GM19193 (cell line): Measurements from ENCODE around the gene NECAB2.

Experiments used
- POLR2A ChIP-seq: IDR thresholded peaks from 4 replicates; pipeline ENCODE4 v1.6.1; 2011; ENCODE audit not compliant: insufficient read depth, insufficient read length; ENCODE audit errors: extremely low read depth

Gene NECAB2

GRCh38 chr16:84031556-84031955 is 63.5 kb downstream of the NECAB2 start:
- TF ChIP-seq POLR2A: no peak

GRCh38 chr16:84032458-84033178 is 64.6 kb downstream of the NECAB2 start:
- TF ChIP-seq POLR2A: no peak

GRCh38 chr16:84033251-84034195 is 65.5 kb downstream of the NECAB2 start:
- no peak for TF ChIP-seq POLR2A

GRCh38 chr16:84034516-84034915 is 66.5 kb downstream of the NECAB2 start:
- TF ChIP-seq POLR2A: no peak

GRCh38 chr16:84036131-84036530 is 68.1 kb downstream of the NECAB2 start:
- TF ChIP-seq POLR2A: no peak

GRCh38 chr16:84036982-84037425 is 69.0 kb downstream of the NECAB2 start:
- TF ChIP-seq POLR2A: no peak

- no peak for TF ChIP-seq POLR2A
Measured at GRCh38 chr16:84038469-84038868, 70.4 kb downstream of the NECAB2 start.

GRCh38 chr16:84039696-84040095 is 71.7 kb downstream of the NECAB2 start:
- no peak for TF ChIP-seq POLR2A

GRCh38 chr16:84040226-84040822 is 72.3 kb downstream of the NECAB2 start:
- no peak for TF ChIP-seq POLR2A

- no peak for TF ChIP-seq POLR2A
Measured at GRCh38 chr16:84040823-84041820, 73.1 kb downstream of the NECAB2 start.

- TF ChIP-seq POLR2A: no peak
Measured at GRCh38 chr16:84041881-84042280, 73.8 kb downstream of the NECAB2 start.

GRCh38 chr16:84042308-84042878 is 74.3 kb downstream of the NECAB2 start, which contains the start of gene SLC38A8:
Gene SLC38A8, minus strand, starts transcription at chr16:84042795. Its CDS starts 638 bp downstream, at chr16:84042157.
- no peak for TF ChIP-seq POLR2A

- TF ChIP-seq POLR2A: no peak
Measured at GRCh38 chr16:84042879-84043485, 74.9 kb downstream of the NECAB2 start.
